ENCODE results near the gene ZNF142.

Gene ZNF142

DNA sequence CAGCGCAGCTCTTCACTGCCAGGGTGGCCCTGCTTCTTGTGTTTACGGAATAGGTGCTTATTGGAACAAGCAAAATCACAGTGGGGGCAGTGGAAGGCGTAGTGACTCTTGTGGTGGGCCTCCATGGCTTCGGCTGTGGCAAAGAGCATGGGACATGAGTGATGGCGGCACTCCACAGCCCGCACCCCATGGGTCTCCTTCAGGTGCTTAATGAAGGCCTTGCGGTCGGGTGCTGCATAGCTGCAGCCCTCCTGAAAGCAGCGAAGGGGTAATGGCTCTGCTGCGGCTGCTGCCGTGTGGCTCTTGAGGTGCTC is 10.7 kb downstream of the ZNF142 start:
- DNase-seq: no peak

GRCh38 chr2:218648088-218648786 is 11.2 kb downstream of the ZNF142 start:
- peak; percentile 20 for DNase-seq

DNA sequence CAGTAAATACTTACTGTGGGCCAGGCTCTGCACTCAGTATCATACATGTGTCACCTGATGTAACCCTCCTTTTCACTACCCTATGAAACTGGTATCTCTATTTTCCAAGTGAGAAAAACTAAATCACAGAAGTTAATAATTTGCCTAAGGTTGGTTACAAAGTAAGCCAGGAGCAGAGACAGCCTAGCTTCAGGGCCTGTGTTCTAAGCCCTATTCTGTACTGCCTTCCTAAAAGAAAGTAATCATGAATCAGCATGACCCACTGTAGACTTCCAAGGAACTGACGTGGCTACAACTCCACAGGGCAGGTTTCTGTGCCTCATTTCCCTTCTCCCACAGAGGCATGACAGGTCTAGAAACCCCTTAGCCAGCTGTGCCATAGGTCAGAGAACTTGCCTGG is 14.3 kb downstream of the ZNF142 start:
- DNase-seq: no peak

GRCh38 chr2:218644721-218645120 is 14.7 kb downstream of the ZNF142 start:
- no peak for DNase-seq

GRCh38 chr2:218643751-218644310 is 15.6 kb downstream of the ZNF142 start:
- DNase-seq: no peak

- no peak for DNase-seq
Measured at GRCh38 chr2:218642786-218643185, 16.6 kb downstream of the ZNF142 start.

GRCh38 chr2:218642121-218642656 is 17.2 kb downstream of the ZNF142 start:
- DNase-seq: no peak

DNA sequence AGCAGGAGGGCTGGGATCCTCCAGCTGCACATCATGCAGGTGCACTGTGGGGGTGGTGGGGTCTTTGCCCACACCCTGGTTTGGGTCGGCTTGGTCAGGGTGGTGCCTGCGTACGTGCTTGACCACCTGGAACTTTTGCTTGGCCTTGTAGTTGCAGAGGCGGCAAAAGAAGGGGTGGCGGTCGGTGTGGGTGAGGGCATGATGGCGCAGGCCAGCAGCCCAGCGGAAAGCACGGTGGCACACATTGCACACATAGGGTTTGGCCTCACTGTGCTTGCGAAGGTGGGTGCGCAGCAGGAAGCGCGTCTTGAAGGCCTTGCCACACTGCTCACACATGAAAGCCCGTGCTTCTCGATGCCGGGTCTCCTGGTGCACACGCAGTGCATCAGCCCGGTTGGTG is 21.1 kb downstream of the ZNF142 start:
- DNase-seq: no peak

DNA sequence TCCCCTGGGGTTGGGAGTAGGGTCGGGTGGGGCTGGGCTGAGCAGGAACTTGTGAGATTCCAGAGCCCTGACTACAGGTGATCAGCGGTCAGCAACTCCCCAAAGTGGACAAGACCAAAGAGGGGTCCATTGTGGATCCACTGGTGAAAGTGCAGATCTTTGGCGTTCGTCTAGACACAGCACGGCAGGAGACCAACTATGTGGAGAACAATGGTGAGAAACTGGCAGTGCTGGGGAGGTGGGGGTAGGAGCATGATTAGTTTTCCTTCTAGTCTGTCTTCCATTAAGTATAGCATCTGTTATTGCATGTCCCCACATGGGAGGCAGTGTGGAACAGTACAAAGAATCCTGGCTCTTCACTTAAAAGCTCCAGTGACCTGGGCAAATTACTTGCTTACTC is 23.7 kb downstream of the ZNF142 start:
- DNase-seq: no peak

GRCh38 chr2:218631837-218632236 is 27.6 kb downstream of the ZNF142 start:
- DNase-seq: no peak

- no peak for DNase-seq
Measured at GRCh38 chr2:218627939-218628338, 31.5 kb downstream of the ZNF142 start.

DNA sequence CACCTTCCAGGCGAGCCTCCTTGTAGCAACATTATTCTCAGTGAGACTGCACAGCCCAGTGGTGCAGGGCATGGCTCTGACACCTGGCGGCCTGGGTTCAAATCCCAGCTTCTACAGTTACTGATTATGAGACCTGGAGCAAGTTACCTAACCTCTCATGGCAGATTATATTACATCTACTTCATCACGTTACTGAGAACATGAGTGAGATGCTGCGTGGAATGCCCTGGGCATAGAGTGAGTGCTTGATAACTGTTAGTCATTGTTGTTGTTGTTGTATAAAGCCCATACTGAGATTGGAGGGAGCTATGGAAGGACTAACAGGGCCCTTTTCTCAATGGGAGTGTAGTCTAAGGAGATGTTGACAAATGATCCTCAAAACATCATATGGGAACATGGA is 33.1 kb downstream of the ZNF142 start:
- no peak for DNase-seq

DNA sequence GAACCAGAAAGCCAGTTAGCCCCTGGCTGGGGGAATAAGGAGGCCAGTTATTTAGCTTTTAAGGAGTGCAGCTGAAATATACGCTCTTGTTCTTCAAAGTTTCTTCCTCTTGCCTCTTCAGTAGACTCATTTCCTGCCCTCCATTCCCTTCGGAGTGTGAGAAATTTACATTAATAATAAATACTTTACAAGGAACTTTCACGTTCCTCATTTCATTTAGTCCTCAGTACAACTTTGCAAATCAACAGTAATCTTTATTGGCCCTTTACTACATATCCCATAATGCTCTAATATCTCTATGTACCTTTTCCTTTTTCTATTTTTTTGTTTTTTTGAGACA is 36.1 kb downstream of the ZNF142 start:
- DNase-seq: no peak

DNA sequence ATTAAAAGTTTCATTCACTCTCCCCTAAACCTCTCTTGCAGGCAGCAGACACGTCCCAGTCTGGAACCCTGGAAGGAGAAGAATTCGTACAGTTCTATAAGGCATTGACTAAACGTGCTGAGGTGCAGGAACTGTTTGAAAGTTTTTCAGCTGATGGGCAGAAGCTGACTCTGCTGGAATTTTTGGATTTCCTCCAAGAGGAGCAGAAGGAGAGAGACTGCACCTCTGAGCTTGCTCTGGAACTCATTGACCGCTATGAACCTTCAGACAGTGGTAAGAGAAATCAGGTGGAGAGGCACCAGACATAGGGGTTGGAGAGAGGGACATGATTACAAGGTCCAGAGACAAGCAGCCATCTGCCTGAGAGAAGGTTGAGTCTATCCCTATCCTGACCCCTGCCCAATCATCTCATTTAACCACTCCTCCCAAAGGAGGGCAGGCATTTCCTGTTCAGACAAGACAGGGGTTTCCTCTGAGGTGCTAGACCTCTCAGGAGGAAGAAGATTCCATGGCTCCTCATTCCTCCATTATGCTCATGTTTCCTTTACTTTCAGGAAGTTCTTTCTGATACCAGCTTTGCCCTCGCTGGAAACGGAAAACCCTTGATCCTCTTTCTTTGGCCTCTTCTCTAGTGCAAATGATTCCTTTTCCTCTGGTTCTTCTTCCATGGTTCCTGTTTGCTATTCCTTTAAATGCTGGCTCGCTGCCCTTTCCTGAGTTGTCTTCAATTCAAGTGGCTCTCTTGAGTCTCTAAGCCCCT is 36.6 kb downstream of the ZNF142 start:
- no peak for DNase-seq

DNA sequence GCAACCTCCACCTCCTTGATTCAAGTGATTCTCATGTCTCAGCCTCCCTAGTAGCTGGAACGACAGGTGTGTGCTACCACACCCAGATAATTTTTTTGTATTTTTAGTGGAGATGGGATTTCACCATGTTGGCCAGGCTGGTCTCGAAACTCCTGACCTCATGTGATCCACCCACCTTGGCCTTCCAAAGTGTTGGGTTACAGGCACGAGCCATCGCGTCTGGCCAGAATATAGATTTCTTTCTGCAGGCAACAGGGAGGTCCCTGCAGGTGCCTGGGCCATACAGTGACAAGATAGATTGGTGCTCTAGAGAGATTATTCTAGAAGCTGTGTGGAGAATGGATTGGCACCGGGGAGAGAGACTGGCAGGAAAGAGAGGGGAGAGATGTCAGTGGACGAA is 38.4 kb downstream of the ZNF142 start:
- DNase-seq: no peak

DNA sequence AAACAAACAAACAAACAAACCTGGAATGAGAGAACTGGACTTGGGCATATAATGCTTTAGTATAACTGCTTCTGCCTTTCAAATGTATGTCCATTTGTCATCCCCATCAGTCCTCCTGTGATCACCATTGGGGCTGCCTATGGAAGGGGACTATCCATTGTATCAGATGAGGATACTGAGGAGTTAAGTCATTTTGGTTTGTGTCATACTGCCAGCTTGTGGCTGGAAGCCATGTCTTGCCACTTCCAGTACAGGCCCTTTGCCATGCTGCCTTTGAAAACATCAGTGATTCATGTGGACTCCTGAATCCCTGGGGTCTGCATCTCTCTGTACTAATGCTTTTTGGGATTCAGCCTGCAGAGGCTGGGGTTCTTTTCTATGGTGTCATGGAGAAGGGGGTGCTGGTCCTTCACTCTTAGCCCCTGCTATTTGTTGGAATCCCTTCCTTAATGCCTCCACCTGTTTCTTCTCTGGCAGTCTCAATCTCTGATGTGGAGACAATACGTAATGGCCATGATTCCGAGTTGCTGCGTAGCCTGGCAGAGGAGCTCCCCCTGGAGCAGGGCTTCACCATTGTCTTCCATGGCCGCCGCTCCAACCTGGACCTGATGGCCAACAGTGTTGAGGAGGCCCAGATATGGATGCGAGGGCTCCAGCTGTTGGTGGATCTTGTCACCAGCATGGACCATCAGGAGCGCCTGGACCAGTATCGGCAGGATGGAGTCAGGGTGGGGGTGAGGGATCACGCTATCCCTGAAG is 41.1 kb downstream of the ZNF142 start:
- no peak for DNase-seq

DNA sequence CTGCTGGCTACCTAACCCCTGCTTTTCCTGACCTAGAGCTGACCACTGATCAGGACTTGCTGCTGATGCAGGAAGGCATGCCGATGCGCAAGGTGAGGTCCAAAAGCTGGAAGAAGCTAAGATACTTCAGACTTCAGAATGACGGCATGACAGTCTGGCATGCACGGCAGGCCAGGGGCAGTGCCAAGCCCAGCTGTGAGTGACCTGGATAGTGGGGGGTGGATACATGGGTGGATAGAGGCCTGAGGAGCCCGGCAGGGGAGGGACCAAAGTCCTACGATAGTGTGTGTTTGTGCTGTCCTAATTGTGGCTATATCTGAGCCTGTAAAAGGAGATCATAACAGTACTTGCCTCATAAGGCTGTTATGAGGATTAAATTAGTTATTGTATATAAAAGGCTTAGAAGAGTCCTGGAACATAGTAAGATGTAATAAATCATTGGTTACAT is 43.5 kb downstream of the ZNF142 start:
- DNase-seq: no peak

DNA sequence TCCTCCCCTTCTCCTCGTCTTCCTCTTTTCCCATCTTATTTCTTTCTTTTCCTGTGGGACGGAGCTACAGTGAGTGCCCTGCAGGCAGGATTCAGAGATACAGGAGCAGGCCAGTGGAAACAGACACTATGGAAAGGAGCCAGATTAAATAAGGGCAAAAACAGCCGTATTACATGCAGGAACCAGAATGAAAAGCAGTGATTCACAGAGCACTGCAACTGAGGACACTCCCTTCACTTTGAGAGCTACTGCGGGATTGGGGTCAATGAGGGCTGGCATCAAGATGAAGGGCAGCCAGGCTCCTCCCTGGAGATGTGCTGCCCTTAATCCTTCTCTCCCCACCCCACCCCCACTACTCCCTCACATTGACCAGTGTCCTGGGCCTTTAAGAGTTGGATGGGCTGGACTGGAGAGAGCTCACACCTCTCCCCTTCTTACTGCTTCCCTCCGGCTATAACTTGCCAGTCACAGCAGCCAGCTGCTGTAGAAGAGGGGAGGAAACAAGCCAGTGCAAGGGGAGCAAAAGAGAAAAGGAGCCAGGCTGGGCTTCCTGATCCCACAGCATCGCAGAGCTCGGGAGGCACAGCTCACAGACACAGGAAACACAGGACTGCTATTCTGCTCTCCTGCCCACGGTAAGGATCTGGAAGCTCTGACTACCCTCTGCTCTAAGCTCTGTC is 51.8 kb downstream of the ZNF142 start, which contains the start of gene PLCD4:
Gene PLCD4 (plus strand): TSS at position 464 of the 680 bp plus-strand sequence. CDS start 7,841 bp downstream, outside the sequence.
- DNase-seq: no peak

- no peak for DNase-seq
Measured at GRCh38 chr2:218605432-218605831, 54.0 kb downstream of the ZNF142 start.

All from NCI-H146 (cell line).